ENCODE measurements around the gene SLC35F1.

The SLC35F1 gene

DNA sequence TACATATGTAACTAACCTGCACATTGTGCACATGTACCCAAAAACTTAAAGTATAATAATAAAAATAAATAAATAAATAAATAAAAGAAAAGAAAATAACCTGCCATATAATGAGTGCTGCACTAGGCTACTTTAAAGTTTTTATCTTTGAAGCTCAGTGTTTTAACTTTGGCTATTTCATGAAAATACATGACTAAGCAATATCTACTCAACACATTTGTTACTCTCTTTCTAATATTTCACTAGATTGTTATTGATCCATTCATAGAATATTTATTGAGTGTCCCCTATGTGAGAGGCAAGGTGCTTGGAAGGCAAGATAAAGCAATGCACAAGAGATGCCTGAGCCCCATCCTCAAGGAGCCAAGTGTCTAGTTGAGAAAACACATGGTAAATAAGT, 221.7 kb downstream of the SLC35F1 start:
- Histone ChIP-seq H3K9me3 (ENCODE audit: insufficient read depth, low read depth, low read length) (no peaks in the 10 kb centered on the region), H3K27ac (ENCODE audit: low read length) (no peak overlapping the region), H3K9ac (ENCODE audit: low read depth, low read length) (no peak overlapping the region), H3K36me3 (ENCODE audit: insufficient read depth, low read depth, low read length) (no peaks in the 10 kb centered on the region), H3K27me3 (ENCODE audit: insufficient read depth, low read length) (no peaks in the 10 kb centered on the region), H3K4me1 (ENCODE audit: insufficient read depth, low read length) (no peaks in the 10 kb centered on the region), H3K4me3 (ENCODE audit: low read length) (no peak overlapping the region)

DNA sequence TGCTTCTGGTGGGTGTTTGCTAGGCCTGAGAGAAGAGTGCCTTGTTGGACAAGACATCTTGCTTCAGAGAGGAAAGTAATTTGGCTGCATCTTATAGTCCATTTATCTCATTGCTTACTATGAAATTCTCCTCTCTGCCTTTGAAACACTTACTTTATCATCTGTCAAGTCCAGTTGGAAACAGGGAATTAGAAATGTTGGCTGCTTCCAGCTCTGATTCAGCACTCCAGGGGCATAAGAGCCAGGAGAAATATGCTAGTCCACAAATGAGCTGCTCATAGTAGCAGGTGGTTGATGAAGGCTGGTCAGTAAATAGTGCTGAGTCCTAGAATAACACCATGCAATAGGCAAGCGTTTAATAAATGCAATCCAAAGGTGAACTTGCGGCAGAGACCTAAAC, 227.1 kb downstream of the SLC35F1 start:
- H3K36me3 ChIP-seq (ENCODE audit: insufficient read depth, low read depth, low read length) = no peaks in the 10 kb centered on the region
- no peak overlapping the region for H3K9ac ChIP-seq (ENCODE audit: low read depth, low read length)
- no peaks in the 10 kb centered on the region for H3K4me1 ChIP-seq (ENCODE audit: insufficient read depth, low read length)
- H3K9me3 ChIP-seq (ENCODE audit: insufficient read depth, low read depth, low read length) = no peaks in the 10 kb centered on the region
- H3K4me3 ChIP-seq (ENCODE audit: low read length) = no peak overlapping the region
- H3K27ac ChIP-seq (ENCODE audit: low read length) = no peak overlapping the region
- H3K27me3 ChIP-seq (ENCODE audit: insufficient read depth, low read length) = no peaks in the 10 kb centered on the region

DNA sequence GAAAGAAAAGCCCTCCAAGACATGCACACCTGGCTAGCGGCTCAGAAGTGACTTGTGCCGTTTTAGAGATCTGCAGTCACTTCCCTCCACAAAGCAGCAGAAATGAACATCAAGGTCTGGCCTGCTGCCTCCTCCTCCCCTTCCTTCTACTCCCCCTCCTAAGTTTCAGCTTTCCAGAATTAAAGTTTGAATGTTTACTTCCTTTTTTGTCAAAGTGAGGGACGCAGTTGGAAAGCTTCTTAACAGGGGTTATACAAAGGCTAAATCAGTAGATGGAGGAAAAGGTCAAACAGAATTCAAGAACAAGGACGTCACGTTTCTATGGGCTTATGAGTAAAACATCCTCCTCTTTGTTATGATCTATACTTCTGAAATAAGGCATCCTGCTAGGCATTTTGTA, 227.7 kb downstream of the SLC35F1 start:
- H3K9ac ChIP-seq (ENCODE audit: low read depth, low read length) = no peak overlapping the region
- H3K27ac ChIP-seq (ENCODE audit: low read length) = no peak overlapping the region
- no peaks in the 10 kb centered on the region for H3K4me1 ChIP-seq (ENCODE audit: insufficient read depth, low read length)
- no peak overlapping the region for H3K4me3 ChIP-seq (ENCODE audit: low read length)
- no peaks in the 10 kb centered on the region for H3K27me3 ChIP-seq (ENCODE audit: insufficient read depth, low read length)
- H3K9me3 ChIP-seq (ENCODE audit: insufficient read depth, low read depth, low read length) = no peaks in the 10 kb centered on the region
- H3K36me3 ChIP-seq (ENCODE audit: insufficient read depth, low read depth, low read length) = no peaks in the 10 kb centered on the region

DNA sequence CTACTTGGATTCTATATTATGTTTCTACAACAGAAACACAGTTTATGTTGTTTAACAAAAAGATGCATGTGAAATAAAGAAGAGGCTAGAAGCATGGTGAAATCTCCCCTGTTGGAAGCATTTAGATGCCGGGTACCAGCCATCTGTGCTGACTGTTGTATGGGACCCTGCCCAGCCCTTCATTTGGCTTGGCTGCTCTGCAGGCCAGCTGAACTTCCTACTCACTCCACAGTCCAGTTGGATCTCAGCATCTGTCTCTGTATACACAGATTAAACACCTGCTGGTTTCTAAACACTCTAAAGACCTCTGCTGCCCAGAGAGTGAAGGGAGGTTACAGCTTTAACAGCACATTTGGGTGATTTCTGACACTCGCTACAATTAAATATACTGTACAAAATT, 228.3 kb downstream of the SLC35F1 start:
- Histone ChIP-seq H3K4me1 (ENCODE audit: insufficient read depth, low read length) (no peaks in the 10 kb centered on the region), H3K4me3 (ENCODE audit: low read length) (no peak overlapping the region), H3K9ac (ENCODE audit: low read depth, low read length) (no peak overlapping the region), H3K36me3 (ENCODE audit: insufficient read depth, low read depth, low read length) (no peaks in the 10 kb centered on the region), H3K27ac (ENCODE audit: low read length) (no peak overlapping the region), H3K9me3 (ENCODE audit: insufficient read depth, low read depth, low read length) (no peaks in the 10 kb centered on the region), H3K27me3 (ENCODE audit: insufficient read depth, low read length) (no peaks in the 10 kb centered on the region)

DNA sequence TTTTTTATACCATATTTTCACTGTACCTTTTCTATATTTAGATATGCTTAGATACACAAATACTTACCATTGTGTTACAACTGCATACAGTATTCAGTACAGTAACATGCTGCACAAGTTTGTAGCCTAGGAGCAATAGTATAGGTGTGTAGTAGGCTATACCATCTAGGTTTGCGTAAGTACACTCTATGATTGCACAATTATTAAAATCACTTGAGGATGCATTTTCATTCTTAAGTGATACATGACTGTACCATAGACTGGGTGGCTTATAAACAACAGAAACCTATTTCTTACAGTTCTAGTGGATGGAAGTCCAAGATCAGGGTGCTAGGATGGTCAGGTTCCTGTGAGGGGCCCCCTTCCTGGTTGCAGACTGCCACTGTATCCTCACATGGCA, 234.1 kb downstream of the SLC35F1 start:
- no peak overlapping the region for H3K27ac ChIP-seq (ENCODE audit: low read length)
- H3K27me3 ChIP-seq (ENCODE audit: insufficient read depth, low read length) = no peaks in the 10 kb centered on the region
- no peaks in the 10 kb centered on the region for H3K9me3 ChIP-seq (ENCODE audit: insufficient read depth, low read depth, low read length)
- no peak overlapping the region for H3K4me3 ChIP-seq (ENCODE audit: low read length)
- 0 out of 2 replicates have a peak, but pooled peaks cover 3% of the 10 kb centered on the region for H3K4me1 ChIP-seq (ENCODE audit: insufficient read depth, low read length)
- H3K36me3 ChIP-seq (ENCODE audit: insufficient read depth, low read depth, low read length) = no peaks in the 10 kb centered on the region
- no peak overlapping the region for H3K9ac ChIP-seq (ENCODE audit: low read depth, low read length)

DNA sequence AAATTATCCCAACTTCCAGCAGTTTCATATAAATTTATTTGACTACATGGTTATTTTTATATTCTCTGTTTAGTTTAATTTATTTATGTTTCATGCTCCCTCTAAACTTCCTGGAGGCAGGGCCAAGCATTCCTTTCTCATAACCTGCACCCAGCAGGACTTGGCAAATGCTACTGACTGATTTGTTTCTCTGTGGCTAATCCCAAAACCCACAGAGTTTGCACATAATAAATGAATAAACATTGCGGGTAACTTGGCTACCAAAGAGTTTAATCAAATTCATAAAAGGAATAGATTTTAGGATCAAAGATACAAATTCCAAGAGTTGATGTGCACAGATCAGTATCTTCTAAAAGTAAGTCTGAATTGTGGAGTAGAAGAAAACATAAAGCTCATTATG, 239.5 kb downstream of the SLC35F1 start:
- Histone ChIP-seq H3K9ac (ENCODE audit: low read depth, low read length) (no peak overlapping the region), H3K9me3 (ENCODE audit: insufficient read depth, low read depth, low read length) (no peaks in the 10 kb centered on the region), H3K36me3 (ENCODE audit: insufficient read depth, low read depth, low read length) (no peaks in the 10 kb centered on the region), H3K27me3 (ENCODE audit: insufficient read depth, low read length) (no peaks in the 10 kb centered on the region), H3K4me3 (ENCODE audit: low read length) (no peak overlapping the region), H3K4me1 (ENCODE audit: insufficient read depth, low read length) (0 out of 2 replicates have a peak, but pooled peaks cover 3% of the 10 kb centered on the region), H3K27ac (ENCODE audit: low read length) (no peak overlapping the region)

DNA sequence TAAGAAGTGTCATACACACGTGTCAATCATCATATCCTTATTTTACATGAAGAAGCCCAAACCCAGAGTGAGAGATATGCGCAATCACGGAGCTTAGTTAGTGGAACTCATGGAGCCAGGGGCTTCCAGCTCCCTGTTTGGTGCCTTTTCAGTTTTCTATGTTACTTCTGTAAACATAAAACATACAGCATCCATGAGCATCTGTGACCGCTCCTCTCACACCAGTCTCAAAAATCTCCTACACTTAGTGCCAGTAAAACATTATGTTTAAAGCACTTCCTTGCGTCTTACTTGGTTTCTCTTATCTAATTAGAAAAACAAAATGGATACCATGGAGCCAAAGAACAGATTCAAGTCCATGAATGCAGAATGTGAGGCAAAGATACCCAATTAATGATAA, 240.4 kb downstream of the SLC35F1 start:
- no peaks in the 10 kb centered on the region for H3K36me3 ChIP-seq (ENCODE audit: insufficient read depth, low read depth, low read length)
- no peak overlapping the region for H3K4me3 ChIP-seq (ENCODE audit: low read length)
- no peaks in the 10 kb centered on the region for H3K27me3 ChIP-seq (ENCODE audit: insufficient read depth, low read length)
- no peaks in the 10 kb centered on the region for H3K9me3 ChIP-seq (ENCODE audit: insufficient read depth, low read depth, low read length)
- 0 out of 2 replicates have a peak, but pooled peaks cover 3% of the 10 kb centered on the region for H3K4me1 ChIP-seq (ENCODE audit: insufficient read depth, low read length)
- H3K27ac ChIP-seq (ENCODE audit: low read length) = no peak overlapping the region
- H3K9ac ChIP-seq (ENCODE audit: low read depth, low read length) = no peak overlapping the region

DNA sequence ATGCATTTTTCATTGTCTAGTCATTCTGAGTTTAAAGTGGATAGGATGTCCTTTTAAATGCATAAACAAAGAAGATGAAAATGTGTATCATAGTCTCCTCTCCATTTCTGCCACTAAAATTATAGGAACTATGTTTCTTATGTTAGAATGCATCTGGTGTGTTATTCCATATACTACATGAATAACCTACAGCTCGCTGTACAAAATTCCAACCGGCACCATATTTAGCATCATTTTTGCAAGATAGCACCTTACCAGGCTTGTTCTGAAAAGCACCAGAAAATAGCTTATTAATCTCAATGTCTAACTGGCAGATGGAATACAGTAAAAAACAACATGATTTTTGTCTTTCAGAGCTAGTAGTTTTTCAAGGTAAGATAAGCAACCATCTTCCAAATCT, 241.5 kb downstream of the SLC35F1 start:
- Histone ChIP-seq H3K27ac (ENCODE audit: low read length) (no peak overlapping the region), H3K36me3 (ENCODE audit: insufficient read depth, low read depth, low read length) (no peaks in the 10 kb centered on the region), H3K4me3 (ENCODE audit: low read length) (no peak overlapping the region), H3K9ac (ENCODE audit: low read depth, low read length) (no peak overlapping the region), H3K4me1 (ENCODE audit: insufficient read depth, low read length) (0 out of 2 replicates have a peak, but pooled peaks cover 3% of the 10 kb centered on the region), H3K9me3 (ENCODE audit: insufficient read depth, low read depth, low read length) (no peaks in the 10 kb centered on the region), H3K27me3 (ENCODE audit: insufficient read depth, low read length) (no peaks in the 10 kb centered on the region)

DNA sequence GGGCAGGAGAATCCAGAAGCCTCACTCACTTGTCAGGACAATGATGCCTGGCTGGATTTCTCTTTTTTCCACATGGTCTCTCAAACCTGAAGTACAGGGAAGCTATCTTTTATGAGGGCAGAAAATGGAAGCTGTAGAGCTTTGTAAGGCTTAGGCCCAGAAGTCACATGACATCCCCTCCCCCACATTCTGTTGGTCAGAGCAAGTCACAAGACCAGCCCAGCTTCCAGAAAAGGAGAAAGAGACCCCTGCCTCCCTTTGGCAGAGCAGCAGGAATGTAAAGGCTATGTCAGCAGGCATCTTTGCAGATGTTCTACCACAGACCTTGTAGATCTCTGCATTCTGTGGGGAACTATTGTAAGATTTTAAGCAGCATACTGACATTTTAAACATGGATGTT, 245.5 kb downstream of the SLC35F1 start:
- no peaks in the 10 kb centered on the region for H3K27me3 ChIP-seq (ENCODE audit: insufficient read depth, low read length)
- no peak overlapping the region for H3K27ac ChIP-seq (ENCODE audit: low read length)
- H3K9me3 ChIP-seq (ENCODE audit: insufficient read depth, low read depth, low read length) = no peaks in the 10 kb centered on the region
- H3K36me3 ChIP-seq (ENCODE audit: insufficient read depth, low read depth, low read length) = no peaks in the 10 kb centered on the region
- no peaks in the 10 kb centered on the region for H3K4me1 ChIP-seq (ENCODE audit: insufficient read depth, low read length)
- no peak overlapping the region for H3K4me3 ChIP-seq (ENCODE audit: low read length)
- no peak overlapping the region for H3K9ac ChIP-seq (ENCODE audit: low read depth, low read length)

DNA sequence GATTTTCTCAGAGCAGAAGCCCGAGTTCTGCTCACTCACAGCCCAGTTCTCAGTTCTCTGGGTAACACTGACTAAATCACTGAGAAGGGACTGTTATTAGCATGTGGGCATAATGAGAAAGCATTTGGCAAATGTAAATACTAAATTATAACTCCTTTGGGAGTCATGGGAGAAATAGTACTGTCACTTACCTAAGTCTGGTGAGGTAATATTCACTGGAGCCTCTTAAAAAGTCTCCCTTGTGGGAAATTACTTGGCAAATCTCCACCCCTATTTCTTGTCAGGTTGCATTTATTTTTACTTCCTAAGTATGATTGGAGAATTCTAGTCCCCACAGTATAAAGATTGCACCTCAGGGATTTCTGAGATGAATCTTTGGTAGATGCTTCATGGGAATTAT, 254.3 kb downstream of the SLC35F1 start:
- Histone ChIP-seq H3K9me3 (ENCODE audit: insufficient read depth, low read depth, low read length) (no peaks in the 10 kb centered on the region), H3K4me1 (ENCODE audit: insufficient read depth, low read length) (no peaks in the 10 kb centered on the region; the same call in 1 of the 2 replicates), H3K9ac (ENCODE audit: low read depth, low read length) (no peak overlapping the region), H3K4me3 (ENCODE audit: low read length) (no peak overlapping the region), H3K27ac (ENCODE audit: low read length) (no peak overlapping the region), H3K36me3 (ENCODE audit: insufficient read depth, low read depth, low read length) (no peaks in the 10 kb centered on the region), H3K27me3 (ENCODE audit: insufficient read depth, low read length) (no peaks in the 10 kb centered on the region)

DNA sequence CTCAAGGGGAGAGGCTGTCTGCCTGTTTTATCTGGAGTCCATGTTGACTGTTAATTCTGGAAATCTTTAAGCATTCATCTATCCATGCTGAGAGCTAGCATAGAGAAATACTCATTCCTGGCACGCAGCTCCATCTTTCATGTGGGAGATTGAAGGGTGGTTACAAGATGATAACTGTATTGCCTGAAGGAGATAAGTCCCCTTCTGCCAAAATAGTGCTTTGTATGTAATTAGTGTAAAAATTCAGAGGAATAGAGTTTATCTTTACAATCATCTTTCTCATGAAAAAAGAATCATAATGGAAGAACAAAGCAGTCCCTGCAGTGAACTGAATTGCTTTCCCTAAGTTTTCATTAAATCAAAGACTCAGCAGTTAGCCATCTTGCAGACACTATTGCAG, 256.5 kb downstream of the SLC35F1 start:
- no peaks in the 10 kb centered on the region; the same call in 1 of the 2 replicates for H3K4me1 ChIP-seq (ENCODE audit: insufficient read depth, low read length)
- H3K4me3 ChIP-seq (ENCODE audit: low read length) = no peak overlapping the region
- no peak overlapping the region for H3K9ac ChIP-seq (ENCODE audit: low read depth, low read length)
- H3K27ac ChIP-seq (ENCODE audit: low read length) = no peak overlapping the region
- H3K27me3 ChIP-seq (ENCODE audit: insufficient read depth, low read length) = no peaks in the 10 kb centered on the region
- H3K36me3 ChIP-seq (ENCODE audit: insufficient read depth, low read depth, low read length) = no peaks in the 10 kb centered on the region
- H3K9me3 ChIP-seq (ENCODE audit: insufficient read depth, low read depth, low read length) = no peaks in the 10 kb centered on the region

DNA sequence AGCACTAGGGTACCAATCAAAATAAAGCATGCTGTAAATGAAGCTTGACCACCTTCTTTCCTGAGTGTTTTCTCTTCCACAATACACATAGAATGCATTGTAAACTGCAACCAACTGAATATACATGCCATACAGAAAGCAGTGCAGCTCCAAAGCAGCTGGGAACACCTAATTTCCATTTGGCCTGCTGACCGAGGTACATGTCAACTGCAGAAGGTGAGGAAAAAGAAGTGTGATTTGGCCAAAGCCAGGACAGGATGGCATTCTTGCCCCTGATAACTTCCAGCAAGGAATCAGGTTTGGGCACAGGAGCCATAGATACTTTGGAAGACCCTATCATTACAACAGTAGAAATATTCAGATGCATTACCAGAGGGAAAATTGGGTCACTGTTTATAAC, 258.4 kb downstream of the SLC35F1 start:
- H3K9ac ChIP-seq (ENCODE audit: low read depth, low read length) = no peak overlapping the region
- no peaks in the 10 kb centered on the region for H3K36me3 ChIP-seq (ENCODE audit: insufficient read depth, low read depth, low read length)
- H3K27me3 ChIP-seq (ENCODE audit: insufficient read depth, low read length) = no peaks in the 10 kb centered on the region
- no peak overlapping the region for H3K27ac ChIP-seq (ENCODE audit: low read length)
- H3K9me3 ChIP-seq (ENCODE audit: insufficient read depth, low read depth, low read length) = no peaks in the 10 kb centered on the region
- H3K4me1 ChIP-seq (ENCODE audit: insufficient read depth, low read length) = no peaks in the 10 kb centered on the region; the same call in 1 of the 2 replicates
- H3K4me3 ChIP-seq (ENCODE audit: low read length) = no peak overlapping the region

DNA sequence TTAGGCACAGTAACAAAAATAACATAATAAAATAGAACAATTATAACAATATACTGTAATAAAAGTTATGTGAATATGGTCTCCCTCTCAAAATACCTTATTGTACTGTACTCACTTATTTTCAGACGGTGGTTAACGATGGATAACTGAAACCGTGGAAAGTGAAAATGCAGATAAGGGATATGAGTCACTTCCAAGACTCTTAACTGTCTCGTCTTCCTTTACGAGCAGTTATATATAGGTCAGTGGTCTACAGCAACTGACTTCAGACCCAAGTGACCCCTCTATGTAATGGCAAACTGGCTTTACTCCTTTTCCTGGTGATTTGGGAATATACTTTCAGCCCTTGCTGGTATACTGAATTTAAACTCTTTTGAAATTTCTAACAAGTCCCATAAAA, 261.4 kb downstream of the SLC35F1 start:
- no peak overlapping the region for H3K4me3 ChIP-seq (ENCODE audit: low read length)
- no peak overlapping the region for H3K27ac ChIP-seq (ENCODE audit: low read length)
- no peaks in the 10 kb centered on the region for H3K4me1 ChIP-seq (ENCODE audit: insufficient read depth, low read length)
- no peaks in the 10 kb centered on the region for H3K36me3 ChIP-seq (ENCODE audit: insufficient read depth, low read depth, low read length)
- peaks cover 4% of the 10 kb centered on the region; the same call in 1 of the 2 replicates for H3K9me3 ChIP-seq (ENCODE audit: insufficient read depth, low read depth, low read length)
- no peak overlapping the region for H3K9ac ChIP-seq (ENCODE audit: low read depth, low read length)
- no peaks in the 10 kb centered on the region for H3K27me3 ChIP-seq (ENCODE audit: insufficient read depth, low read length)
